ENCODE measurements around the gene RASGRP1.

RASGRP1 gene

GRCh38 chr15:38474155-38474757 is 90.4 kb downstream of the RASGRP1 start:
- DNase-seq, result peak; percentile 45
- peaks cover 28% of the 10 kb centered on the region for H3K36me3 Mint-ChIP-seq
- no peak overlapping the region for H3K4me3 Mint-ChIP-seq

DNA sequence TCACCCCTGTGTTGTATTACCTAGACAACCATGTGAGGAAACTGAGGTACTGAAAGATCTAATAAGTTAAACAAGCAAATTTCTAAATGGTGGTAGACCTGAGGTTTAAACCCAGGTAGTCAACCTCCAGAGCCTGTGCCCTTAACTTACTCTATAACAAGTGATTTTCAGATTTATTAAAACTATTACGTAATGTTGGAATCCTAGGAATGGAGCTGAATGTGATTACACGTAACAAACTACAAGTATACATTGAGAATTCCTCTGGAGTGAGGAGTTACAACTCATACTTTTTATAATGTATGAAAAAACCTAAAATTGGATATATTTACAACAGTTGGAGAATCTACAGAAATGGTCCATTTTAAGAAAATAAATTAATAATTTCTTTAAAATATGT is 92.6 kb downstream of the RASGRP1 start:
- Mint-ChIP-seq H3K9me3 (no peaks in the 10 kb centered on the region), H3K27me3 (no peaks in the 10 kb centered on the region), H3K4me1 (peaks cover 4% of the 10 kb centered on the region), H3K4me3 (no peak overlapping the region), H3K27ac (no peak overlapping the region), H3K36me3 (peaks cover 25% of the 10 kb centered on the region)
- CTCF ChIA-PET, result interaction anchor here (0.9 to 5.8 kb wide), 10 partner anchors 11 to 230 kb away, joined by 3 to 31 read pairs (median 4); partner anchors contain the start of gene FAM98B
- no peak for DNase-seq

More at GRCh38 chr15:38474155-38474757, 90.4 kb downstream of the RASGRP1 start:
- Mint-ChIP-seq H3K27ac (peak overlapping the region; percentile 22), H3K4me1 (peaks cover 4% of the 10 kb centered on the region), H3K9me3 (no peaks in the 10 kb centered on the region), H3K27me3 (no peaks in the 10 kb centered on the region)
- CTCF ChIA-PET, result interaction anchor here (1.1 to 6.4 kb wide), 9 partner anchors 20 to 254 kb away, joined by 3 to 76 read pairs (median 6); partner anchors contain the start of gene FAM98B

- CTCF ChIA-PET, result interaction anchor here (0.6 to 5.8 kb wide), 4 partner anchors 30 to 268 kb away, joined by 3 to 31 read pairs (median 15); no protein-coding TSS in a partner anchor
- Mint-ChIP-seq H3K27me3 (no peaks in the 10 kb centered on the region), H3K27ac (no peak overlapping the region)
Measured at GRCh38 chr15:38470816-38471215, 93.8 kb downstream of the RASGRP1 start.

DNA sequence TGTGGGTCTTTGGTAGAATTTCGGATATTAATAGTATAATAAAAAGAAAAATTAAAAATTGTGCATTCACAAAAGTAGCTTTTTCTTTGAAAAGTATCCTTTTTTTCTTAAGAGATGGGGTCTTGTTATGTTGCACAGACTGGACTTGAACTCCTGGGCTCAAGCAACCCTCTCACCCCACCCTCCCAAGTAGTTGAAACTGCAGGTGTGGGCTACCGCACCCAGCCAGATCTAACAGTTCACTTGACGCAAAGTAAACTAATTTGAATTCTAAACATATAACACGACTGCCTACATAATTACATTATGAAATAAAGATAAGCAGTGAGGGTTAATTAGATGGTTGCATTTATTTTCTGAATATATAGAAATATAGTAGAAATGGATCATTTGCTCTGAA is 99.9 kb downstream of the RASGRP1 start:
- no peaks in the 10 kb centered on the region for H3K9me3 Mint-ChIP-seq
- CTCF ChIA-PET, result interaction anchor here (0.6 to 1.4 kb wide), 5 partner anchors 24 to 237 kb away, joined by 3 to 5 read pairs (median 3); no protein-coding TSS in a partner anchor

More at GRCh38 chr15:38470816-38471215, 93.8 kb downstream of the RASGRP1 start:
- Mint-ChIP-seq H3K9me3 (no peaks in the 10 kb centered on the region), H3K4me3 (no peak overlapping the region), H3K4me1 (peaks cover 4% of the 10 kb centered on the region), H3K36me3 (peaks cover 18% of the 10 kb centered on the region)
- no peak for DNase-seq

DNA sequence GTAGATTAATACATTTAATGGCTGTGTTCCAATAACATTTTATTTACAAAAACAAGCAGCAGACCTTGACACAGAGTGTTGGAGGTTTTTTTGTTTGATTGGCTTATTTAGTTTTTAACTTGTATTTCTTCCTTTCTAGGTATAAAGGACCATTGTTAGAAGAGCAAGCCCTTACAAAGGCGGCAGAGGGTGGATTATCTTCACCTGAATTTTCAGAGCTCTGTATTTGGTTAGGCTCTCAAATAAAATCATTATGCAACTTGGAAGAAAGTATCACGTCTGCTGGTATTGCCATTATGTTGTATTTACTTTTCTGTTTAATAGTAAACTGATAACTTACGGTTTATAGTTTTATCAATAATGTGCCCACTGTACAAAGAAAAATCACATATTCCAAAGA is 100.7 kb downstream of the RASGRP1 start:
- no peak overlapping the region for H3K27ac Mint-ChIP-seq
- CTCF ChIA-PET, result interaction anchor here (1.0 to 1.4 kb wide), 3 partner anchors 24 to 236 kb away, joined by 3 to 5 read pairs (median 3); no protein-coding TSS in a partner anchor
- no peaks in the 10 kb centered on the region for H3K9me3 Mint-ChIP-seq
- no peak overlapping the region for H3K4me3 Mint-ChIP-seq
- H3K4me1 Mint-ChIP-seq, result peaks cover 22% of the 10 kb centered on the region
- DNase-seq, result no peak
- H3K27me3 Mint-ChIP-seq, result no peaks in the 10 kb centered on the region
- peaks cover 7% of the 10 kb centered on the region for H3K36me3 Mint-ChIP-seq

More for the DNA sequence above, 99.9 kb downstream of the RASGRP1 start:
- DNase-seq, result no peak
- Mint-ChIP-seq H3K4me3 (no peak overlapping the region), H3K27ac (no peak overlapping the region), H3K27me3 (no peaks in the 10 kb centered on the region), H3K4me1 (peaks cover 21% of the 10 kb centered on the region), H3K36me3 (peaks cover 4% of the 10 kb centered on the region)

DNA sequence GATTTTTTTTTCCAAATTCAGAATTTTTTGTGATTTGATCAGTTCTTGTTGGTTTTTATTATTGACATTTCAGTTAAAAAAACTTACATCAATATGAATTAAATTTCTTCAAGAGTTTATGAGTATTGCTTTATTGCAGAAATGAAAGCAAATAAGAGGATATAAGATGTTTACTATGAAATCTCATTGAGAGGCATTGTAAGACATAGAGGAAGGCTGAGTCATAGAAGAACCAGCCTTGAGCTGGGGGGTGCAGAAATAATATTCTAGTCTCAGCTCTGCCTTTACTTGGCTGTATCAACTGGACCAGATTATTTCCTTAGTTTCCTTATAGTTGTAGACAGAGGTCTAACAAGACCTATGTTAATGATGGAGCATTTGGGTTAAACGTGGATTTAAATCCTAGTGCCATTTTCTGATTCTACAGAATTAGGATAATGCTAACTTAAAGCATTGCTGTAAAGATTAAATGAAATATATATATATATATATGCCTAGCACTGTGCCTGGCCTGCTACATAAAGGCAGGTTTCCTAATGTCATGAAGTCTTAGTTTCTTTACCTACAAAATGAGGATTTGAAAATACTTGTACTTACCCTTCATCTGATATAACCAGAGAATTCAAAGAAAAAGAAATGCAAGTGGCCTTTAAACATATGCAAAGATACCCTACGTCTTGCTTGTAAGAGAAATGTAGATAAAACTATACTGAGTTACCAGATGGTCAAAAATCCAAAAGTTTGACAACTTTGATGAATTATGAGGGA is 103.4 kb downstream of the RASGRP1 start:
- CTCF ChIA-PET, result interaction anchor here (1.0 to 1.7 kb wide), 5 partner anchors 8 to 238 kb away, joined by 3 to 10 read pairs (median 3); no protein-coding TSS in a partner anchor
- Mint-ChIP-seq H3K36me3 (peaks cover 16% of the 10 kb centered on the region), H3K27ac (no peak overlapping the region), H3K4me3 (no peak overlapping the region), H3K27me3 (no peaks in the 10 kb centered on the region), H3K4me1 (peaks cover 34% of the 10 kb centered on the region), H3K9me3 (no peaks in the 10 kb centered on the region)
- DNase-seq, result no peak

- Mint-ChIP-seq H3K4me1 (peaks cover 41% of the 10 kb centered on the region), H3K9me3 (no peaks in the 10 kb centered on the region), H3K27me3 (no peaks in the 10 kb centered on the region), H3K27ac (no peak overlapping the region), H3K4me3 (no peak overlapping the region), H3K36me3 (peaks cover 16% of the 10 kb centered on the region)
- no peak for DNase-seq
- CTCF ChIA-PET, result interaction anchor here (1.0 to 1.7 kb wide), 5 partner anchors 9 to 239 kb away, joined by 3 to 10 read pairs (median 3); no protein-coding TSS in a partner anchor
Measured at GRCh38 chr15:38460543-38460942, 104.1 kb downstream of the RASGRP1 start.

- Mint-ChIP-seq H3K27me3 (no peaks in the 10 kb centered on the region), H3K27ac (no peak overlapping the region), H3K4me3 (no peak overlapping the region), H3K9me3 (no peaks in the 10 kb centered on the region), H3K36me3 (peaks cover 16% of the 10 kb centered on the region), H3K4me1 (peaks cover 51% of the 10 kb centered on the region)
- DNase-seq, result no peak
- CTCF ChIA-PET, result interaction anchor here (0.6 kb wide), 1 partner anchor 247 kb away, joined by 3 read pairs; no protein-coding TSS in a partner anchor
Measured at GRCh38 chr15:38459480-38459879, 105.1 kb downstream of the RASGRP1 start.

DNA sequence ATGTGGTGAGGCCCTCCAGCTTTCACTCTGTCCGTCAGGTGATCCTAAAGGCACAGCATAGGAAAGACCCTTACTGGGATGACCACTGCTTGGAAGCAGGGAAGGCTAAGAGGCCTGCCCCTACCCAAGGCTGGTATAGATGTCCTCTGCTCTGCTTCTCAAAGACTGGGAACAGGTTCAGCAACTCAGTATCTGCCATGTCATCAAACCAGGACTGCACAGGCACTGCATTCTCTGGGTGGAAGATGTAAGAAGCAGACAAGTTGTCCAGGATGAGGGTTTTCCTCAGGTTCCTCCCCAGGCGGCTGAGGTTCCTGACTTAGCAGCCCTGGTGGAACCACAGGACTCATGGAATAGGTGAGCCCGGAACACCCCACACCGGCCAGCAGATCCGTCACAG is 106.0 kb downstream of the RASGRP1 start:
- H3K36me3 Mint-ChIP-seq, result peaks cover 16% of the 10 kb centered on the region
- H3K4me3 Mint-ChIP-seq, result no peak overlapping the region
- no peak overlapping the region for H3K27ac Mint-ChIP-seq
- CTCF ChIA-PET, result interaction anchor here (0.6 to 2.3 kb wide), 4 partner anchors 18 to 290 kb away, joined by 3 to 7 read pairs (median 6); no protein-coding TSS in a partner anchor
- no peaks in the 10 kb centered on the region for H3K9me3 Mint-ChIP-seq
- peaks cover 54% of the 10 kb centered on the region for H3K4me1 Mint-ChIP-seq
- peaks cover 4% of the 10 kb centered on the region for H3K27me3 Mint-ChIP-seq
- DNase-seq, result no peak

DNA sequence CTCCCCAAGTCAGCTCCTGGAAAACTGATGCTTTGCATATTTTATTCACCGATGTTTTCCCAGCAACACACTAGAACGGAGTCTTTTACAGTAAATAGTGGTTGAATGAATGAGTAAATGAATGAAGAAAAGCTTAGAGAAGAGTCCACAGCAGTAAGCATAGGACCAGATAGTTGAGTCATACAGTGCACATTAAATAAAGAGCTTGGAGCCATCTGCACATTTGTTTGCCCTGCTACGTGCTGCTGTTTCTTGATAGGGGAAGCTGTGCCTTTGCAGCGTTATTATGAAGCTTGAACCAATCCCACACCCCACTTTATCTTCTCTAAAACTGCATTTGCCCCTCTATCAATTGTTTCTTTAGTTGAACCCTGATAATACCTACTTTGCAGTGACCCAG is 109.5 kb downstream of the RASGRP1 start:
- H3K9me3 Mint-ChIP-seq, result no peaks in the 10 kb centered on the region
- H3K36me3 Mint-ChIP-seq, result peaks cover 16% of the 10 kb centered on the region
- H3K27ac Mint-ChIP-seq, result peak overlapping the region; percentile 94
- H3K27me3 Mint-ChIP-seq, result peaks cover 18% of the 10 kb centered on the region
- H3K4me1 Mint-ChIP-seq, result peaks cover 38% of the 10 kb centered on the region
- H3K4me3 Mint-ChIP-seq, result peak overlapping the region; percentile 93
- CTCF ChIA-PET, result interaction anchor here (0.6 to 3.4 kb wide), 8 partner anchors 9 to 246 kb away, joined by 3 to 44 read pairs (median 8); no protein-coding TSS in a partner anchor
- no peak for DNase-seq

DNA sequence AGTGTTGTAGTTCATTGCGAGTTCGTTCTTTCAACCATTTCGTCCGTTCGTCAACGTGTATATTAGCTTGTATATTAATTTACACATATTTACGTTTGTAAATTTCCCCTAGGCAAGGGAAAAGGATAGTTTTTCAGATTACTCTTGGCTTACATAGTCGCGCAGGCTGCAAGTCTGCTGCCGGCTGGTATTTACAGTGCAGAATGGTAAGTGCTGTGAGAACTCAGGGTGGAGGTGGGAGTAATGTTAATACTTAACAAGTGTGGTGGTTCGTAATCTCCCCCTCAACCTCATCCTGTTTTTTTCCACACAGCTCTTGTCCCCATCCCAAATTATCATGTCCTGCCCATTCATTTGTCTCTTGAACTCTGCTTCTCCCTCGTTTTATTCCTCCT is 109.9 kb downstream of the RASGRP1 start:
- DNase-seq, result no peak
- Mint-ChIP-seq H3K27me3 (peaks cover 18% of the 10 kb centered on the region), H3K9me3 (no peaks in the 10 kb centered on the region), H3K36me3 (peaks cover 13% of the 10 kb centered on the region), H3K27ac (peak overlapping the region; percentile 94), H3K4me1 (peaks cover 34% of the 10 kb centered on the region), H3K4me3 (peak overlapping the region; percentile 93)
- CTCF ChIA-PET, result interaction anchor here (0.6 to 3.4 kb wide), 10 partner anchors 8 to 246 kb away, joined by 3 to 44 read pairs (median 6); no protein-coding TSS in a partner anchor

DNA sequence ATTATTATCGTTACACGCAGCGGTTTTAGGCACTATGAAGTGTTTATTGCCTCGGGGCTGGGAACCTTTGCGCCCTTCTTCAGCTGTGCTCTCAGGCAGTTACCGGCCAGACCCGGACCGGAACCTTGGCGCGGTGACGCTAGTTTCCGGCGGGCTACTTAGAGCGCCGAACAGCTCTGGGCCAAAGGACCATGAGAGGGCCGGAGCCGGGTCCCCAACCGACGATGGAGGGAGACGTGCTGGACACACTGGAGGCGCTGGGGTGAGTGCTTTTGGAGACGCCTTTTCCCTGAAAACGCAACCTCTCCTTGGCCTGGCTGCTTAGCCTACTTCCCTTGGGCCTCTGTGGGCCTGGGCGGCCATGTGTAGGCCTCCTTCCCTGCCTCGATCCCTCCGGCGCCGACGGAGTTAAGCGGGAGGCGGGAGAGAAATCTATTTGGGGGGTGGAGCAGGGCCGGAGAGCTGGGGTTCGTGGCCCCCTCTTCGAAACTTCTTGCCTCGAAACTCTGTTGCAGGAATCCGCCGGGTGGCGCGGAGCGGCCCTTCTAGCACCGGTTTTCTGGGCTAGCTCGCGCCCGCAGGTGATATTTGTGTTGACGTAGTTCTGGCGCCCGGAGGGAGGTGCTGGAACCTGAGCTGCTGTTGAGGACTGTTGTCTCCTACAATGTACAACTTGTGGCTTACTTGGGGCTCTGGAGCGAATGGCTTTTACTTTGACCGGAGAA is 110.5 kb downstream of the RASGRP1 start, which contains the start of gene FAM98B:
Gene FAM98B, plus strand, starts transcription at position 157 of the 725 bp plus-strand sequence. Its CDS starts 35 bp downstream, at position 192.
- Mint-ChIP-seq H3K9me3 (no peaks in the 10 kb centered on the region), H3K4me3 (peak within 1 kb of the TSS; percentile 93), H3K27me3 (peaks cover 18% of the 10 kb centered on the region), H3K36me3 (peaks cover 11% of the 10 kb centered on the region), H3K27ac (peak within 1 kb of the TSS; percentile 94), H3K4me1 (peaks cover 32% of the 10 kb centered on the region)
- DNase-seq, result peak; percentile 88
- CTCF ChIA-PET, result interaction anchor here (0.6 to 3.4 kb wide), 10 partner anchors 8 to 247 kb away, joined by 3 to 44 read pairs (median 6); no protein-coding TSS in a partner anchor

DNA sequence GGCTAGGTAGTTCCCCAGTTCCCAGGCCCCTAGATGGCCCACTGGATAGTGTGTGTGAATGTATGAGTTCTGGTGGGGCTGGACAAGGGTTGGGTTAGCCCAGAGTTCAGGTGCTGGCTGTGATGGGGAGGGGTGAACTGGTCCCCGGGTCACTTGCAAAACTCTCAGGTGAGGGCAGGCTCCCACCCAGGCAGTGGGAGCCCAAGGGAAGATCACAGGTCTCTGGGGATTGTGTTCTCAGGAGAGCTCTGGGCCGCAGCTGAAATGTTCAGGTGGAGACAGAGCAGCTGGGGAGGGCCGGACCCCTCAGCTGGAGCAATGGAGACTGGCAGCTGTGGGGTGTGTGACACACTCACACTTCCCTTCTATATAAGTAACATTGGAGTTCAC is 123.5 kb downstream of the RASGRP1 start:
- no peaks in the 10 kb centered on the region for H3K9me3 Mint-ChIP-seq
- H3K4me3 Mint-ChIP-seq, result no peak overlapping the region
- no peak for DNase-seq
- peaks cover 11% of the 10 kb centered on the region for H3K4me1 Mint-ChIP-seq
- H3K36me3 Mint-ChIP-seq, result no peaks in the 10 kb centered on the region
- CTCF ChIA-PET, result interaction anchor here (0.8 to 4.7 kb wide), 24 partner anchors 8 to 414 kb away, joined by 3 to 169 read pairs (median 7); partner anchors contain the start of genes FAM98B and RASGRP1
- no peak overlapping the region for H3K27ac Mint-ChIP-seq
- peaks cover 45% of the 10 kb centered on the region for H3K27me3 Mint-ChIP-seq
